ENCODE data around the gene NDUFA13.

DNA sequence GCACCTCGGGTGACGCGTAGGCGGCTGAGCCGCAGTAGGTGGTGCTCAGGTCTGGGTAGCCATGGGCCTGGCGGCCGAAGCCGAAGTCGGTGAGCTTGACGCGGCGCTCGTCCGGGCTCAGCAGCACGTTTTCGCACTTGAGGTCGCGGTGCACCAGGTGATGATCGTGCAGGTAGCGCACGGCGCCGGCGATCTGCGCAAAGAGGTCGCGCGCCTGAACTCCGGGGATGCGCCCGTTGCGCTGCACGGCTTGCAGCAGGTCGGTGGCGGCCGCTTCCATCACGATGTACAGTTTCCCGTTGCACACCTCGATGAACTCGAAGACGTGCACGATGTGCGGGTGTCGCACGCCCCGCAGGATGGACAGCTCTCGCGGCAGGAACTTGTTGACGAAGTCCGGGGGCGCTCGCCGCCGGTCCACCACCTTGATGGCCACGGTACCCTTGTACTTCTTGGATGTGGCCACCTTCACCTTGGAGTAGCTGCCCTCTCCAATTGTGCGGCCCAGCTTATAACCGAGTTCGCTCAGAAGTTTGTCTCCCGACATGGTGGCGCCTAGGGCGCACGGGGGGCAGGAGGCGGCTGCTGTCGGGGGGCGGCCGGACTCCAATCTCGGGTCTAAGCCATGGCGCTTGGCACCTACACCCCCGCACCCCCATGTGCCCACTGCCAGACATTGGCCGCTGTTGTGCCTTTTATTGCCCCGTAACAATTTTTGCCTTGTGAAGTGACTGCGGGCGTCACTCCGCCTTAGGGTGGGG is 964 bp upstream of the NDUFA13 start, which contains the start of gene TSSK6:
- TF ChIP-seq GATA3 (IDR thresholded peaks at IDR 0.05; ENCODE audit: low read depth, low read length) (no peak), GATA2 (IDR thresholded peaks at IDR 0.05; ENCODE audit: low read depth, low read length) (no peak)
